Measurements from ENCODE around the gene LAMA2.

GRCh38 chr6:129508477-129509145 lies 625.7 kb downstream of the LAMA2 start:
- TF ChIP-seq GATA2 (IDR thresholded peaks at IDR 0.05; ENCODE audit: low read depth, low read length) (no peak), GATA3 (IDR thresholded peaks at IDR 0.05; ENCODE audit: low read depth, low read length) (no peak)

Measured in SH-SY5Y (cell line).